ENCODE measurements around the gene GABBR2.

GRCh38 chr9:98517761-98518160 is 191.0 kb downstream of the GABBR2 start:
- TF ChIP-seq CTCF (IDR thresholded peaks at IDR 0.05): no peak
- TF ChIP-seq POLR2A (IDR thresholded peaks at IDR 0.05): no peak

Measured in adrenal gland (tissue), 5 donors.